T-helper 2 cell treated with Interferon-gamma antibody and Interleukin-4, amounts not matched to agents 5 μg/mL and 100 μg/mL, for 36 hours (primary cell): ENCODE data around the gene EXOC4.

Source experiments
- DNase-seq: peaks from one replicate; pipeline ENCODE4 v3.0.0; 2021; ENCODE audit warnings: low spot score
- H3K27ac Mint-ChIP-seq: one replicate; pipeline ENCODE4 v1.8.0; 2021; ENCODE audit warnings: mild to moderate bottlenecking, mixed read lengths
- H3K27me3 Mint-ChIP-seq: one replicate; pipeline ENCODE4 v1.8.0; 2021; ENCODE audit warnings: low read depth, mixed read lengths
- H3K36me3 Mint-ChIP-seq: one replicate; pipeline ENCODE4 v1.8.0; 2021; ENCODE audit warnings: low read depth, mixed read lengths
- H3K4me1 Mint-ChIP-seq: one replicate; pipeline ENCODE4 v1.8.0; 2021; ENCODE audit warnings: low read depth, mixed read lengths
- H3K4me3 Mint-ChIP-seq: one replicate; pipeline ENCODE4 v1.8.0; 2022; ENCODE audit warnings: mild to moderate bottlenecking, moderate library complexity, mixed read lengths
- H3K9me3 Mint-ChIP-seq: one replicate; pipeline ENCODE4 v1.8.0; 2021; ENCODE audit warnings: mixed read lengths

EXOC4 gene

GRCh38 chr7:133409966-133410365, 157.1 kb downstream of the EXOC4 start:
- H3K4me1 Mint-ChIP-seq, result peaks cover 8% of the 10 kb centered on the region
- no peak for DNase-seq
- no peaks in the 10 kb centered on the region for H3K27me3 Mint-ChIP-seq
- no peak overlapping the region for H3K4me3 Mint-ChIP-seq
- no peaks in the 10 kb centered on the region for H3K9me3 Mint-ChIP-seq
- H3K36me3 Mint-ChIP-seq, result no peaks in the 10 kb centered on the region
- H3K27ac Mint-ChIP-seq, result no peak overlapping the region

GRCh38 chr7:133411395-133411794, 158.5 kb downstream of the EXOC4 start:
- H3K4me3 Mint-ChIP-seq, result no peak overlapping the region
- no peak for DNase-seq
- H3K36me3 Mint-ChIP-seq, result no peaks in the 10 kb centered on the region
- H3K9me3 Mint-ChIP-seq, result no peaks in the 10 kb centered on the region
- H3K27me3 Mint-ChIP-seq, result no peaks in the 10 kb centered on the region
- no peak overlapping the region for H3K27ac Mint-ChIP-seq
- H3K4me1 Mint-ChIP-seq, result peaks cover 8% of the 10 kb centered on the region

- Mint-ChIP-seq H3K27me3 (no peaks in the 10 kb centered on the region), H3K4me1 (peaks cover 8% of the 10 kb centered on the region), H3K4me3 (no peak overlapping the region), H3K9me3 (no peaks in the 10 kb centered on the region), H3K36me3 (no peaks in the 10 kb centered on the region), H3K27ac (no peak overlapping the region)
- DNase-seq, result no peak
Measured at GRCh38 chr7:133412942-133413341, 160.1 kb downstream of the EXOC4 start.

GRCh38 chr7:133419041-133419440, 166.2 kb downstream of the EXOC4 start:
- H3K9me3 Mint-ChIP-seq, result no peaks in the 10 kb centered on the region
- H3K27me3 Mint-ChIP-seq, result no peaks in the 10 kb centered on the region
- H3K4me3 Mint-ChIP-seq, result no peak overlapping the region
- no peak for DNase-seq
- H3K27ac Mint-ChIP-seq, result no peak overlapping the region
- peaks cover 4% of the 10 kb centered on the region for H3K4me1 Mint-ChIP-seq
- H3K36me3 Mint-ChIP-seq, result no peaks in the 10 kb centered on the region

- Mint-ChIP-seq H3K9me3 (peaks cover 7% of the 10 kb centered on the region), H3K36me3 (peaks cover 8% of the 10 kb centered on the region), H3K27ac (no peak overlapping the region), H3K4me3 (no peak overlapping the region), H3K27me3 (no peaks in the 10 kb centered on the region), H3K4me1 (peaks cover 8% of the 10 kb centered on the region)
- DNase-seq, result no peak
Measured at GRCh38 chr7:133423618-133424017, 170.7 kb downstream of the EXOC4 start.

GRCh38 chr7:133428326-133428725, 175.4 kb downstream of the EXOC4 start:
- Mint-ChIP-seq H3K4me3 (no peak overlapping the region), H3K9me3 (peaks cover 7% of the 10 kb centered on the region), H3K4me1 (peaks cover 6% of the 10 kb centered on the region), H3K27me3 (no peaks in the 10 kb centered on the region), H3K36me3 (peaks cover 10% of the 10 kb centered on the region), H3K27ac (no peak overlapping the region)
- DNase-seq, result no peak

GRCh38 chr7:133428876-133429275, 176.0 kb downstream of the EXOC4 start:
- Mint-ChIP-seq H3K36me3 (peaks cover 10% of the 10 kb centered on the region), H3K9me3 (peaks cover 7% of the 10 kb centered on the region), H3K4me1 (peaks cover 6% of the 10 kb centered on the region), H3K27ac (no peak overlapping the region), H3K4me3 (no peak overlapping the region), H3K27me3 (no peaks in the 10 kb centered on the region)
- no peak for DNase-seq

GRCh38 chr7:133429371-133429770, 176.5 kb downstream of the EXOC4 start:
- Mint-ChIP-seq H3K27ac (no peak overlapping the region), H3K36me3 (peaks cover 10% of the 10 kb centered on the region), H3K9me3 (peaks cover 7% of the 10 kb centered on the region), H3K4me3 (no peak overlapping the region), H3K4me1 (peaks cover 9% of the 10 kb centered on the region), H3K27me3 (no peaks in the 10 kb centered on the region)
- DNase-seq, result no peak

- no peak for DNase-seq
- Mint-ChIP-seq H3K4me1 (peaks cover 11% of the 10 kb centered on the region), H3K4me3 (no peak overlapping the region), H3K36me3 (peaks cover 1% of the 10 kb centered on the region), H3K27ac (no peak overlapping the region), H3K9me3 (no peaks in the 10 kb centered on the region), H3K27me3 (no peaks in the 10 kb centered on the region)
Measured at GRCh38 chr7:133431134-133431724, 178.4 kb downstream of the EXOC4 start.

- no peak overlapping the region for H3K27ac Mint-ChIP-seq
- no peak overlapping the region for H3K4me3 Mint-ChIP-seq
Measured at GRCh38 chr7:133433165-133433812, 180.4 kb downstream of the EXOC4 start.

GRCh38 chr7:133434246-133434865, 181.5 kb downstream of the EXOC4 start:
- Mint-ChIP-seq H3K4me1 (peaks cover 15% of the 10 kb centered on the region), H3K36me3 (peaks cover 8% of the 10 kb centered on the region)

More at GRCh38 chr7:133433165-133433812, 180.4 kb downstream of the EXOC4 start:
- DNase-seq, result no peak
- Mint-ChIP-seq H3K9me3 (peaks cover under 1% of the 10 kb centered on the region), H3K4me1 (peaks cover 13% of the 10 kb centered on the region), H3K27me3 (no peaks in the 10 kb centered on the region), H3K36me3 (peaks cover 4% of the 10 kb centered on the region)

GRCh38 chr7:133436014-133436428, 183.1 kb downstream of the EXOC4 start:
- Mint-ChIP-seq H3K4me3 (no peak overlapping the region), H3K36me3 (peaks cover 9% of the 10 kb centered on the region), H3K4me1 (peaks cover 15% of the 10 kb centered on the region), H3K27me3 (no peaks in the 10 kb centered on the region), H3K9me3 (peaks cover 6% of the 10 kb centered on the region), H3K27ac (peak overlapping the region; percentile 19)
- DNase-seq, result no peak

More at GRCh38 chr7:133434246-133434865, 181.5 kb downstream of the EXOC4 start:
- Mint-ChIP-seq H3K4me3 (no peak overlapping the region), H3K27me3 (no peaks in the 10 kb centered on the region), H3K9me3 (peaks cover 6% of the 10 kb centered on the region), H3K27ac (no peak overlapping the region)
- DNase-seq, result no peak

- H3K36me3 Mint-ChIP-seq, result peaks cover 10% of the 10 kb centered on the region
- no peak for DNase-seq
- no peaks in the 10 kb centered on the region for H3K27me3 Mint-ChIP-seq
- H3K4me1 Mint-ChIP-seq, result peaks cover 15% of the 10 kb centered on the region
- no peak overlapping the region for H3K4me3 Mint-ChIP-seq
- peaks cover 6% of the 10 kb centered on the region for H3K9me3 Mint-ChIP-seq
- no peak overlapping the region for H3K27ac Mint-ChIP-seq
Measured at GRCh38 chr7:133437544-133437943, 184.7 kb downstream of the EXOC4 start.

GRCh38 chr7:133442818-133443217, 189.9 kb downstream of the EXOC4 start:
- Mint-ChIP-seq H3K27me3 (no peaks in the 10 kb centered on the region), H3K4me1 (peaks cover 4% of the 10 kb centered on the region), H3K9me3 (peaks cover 6% of the 10 kb centered on the region), H3K27ac (no peak overlapping the region), H3K4me3 (no peak overlapping the region), H3K36me3 (peaks cover 12% of the 10 kb centered on the region)
- DNase-seq, result no peak
